NCI-H1092 (cell line): ENCODE measurements around the gene PALLD.

Experiments
- DNase-seq: peaks from one replicate; lab custom pipeline; 2025; lab: John Stamatoyannopoulos, UW

PALLD gene

DNA sequence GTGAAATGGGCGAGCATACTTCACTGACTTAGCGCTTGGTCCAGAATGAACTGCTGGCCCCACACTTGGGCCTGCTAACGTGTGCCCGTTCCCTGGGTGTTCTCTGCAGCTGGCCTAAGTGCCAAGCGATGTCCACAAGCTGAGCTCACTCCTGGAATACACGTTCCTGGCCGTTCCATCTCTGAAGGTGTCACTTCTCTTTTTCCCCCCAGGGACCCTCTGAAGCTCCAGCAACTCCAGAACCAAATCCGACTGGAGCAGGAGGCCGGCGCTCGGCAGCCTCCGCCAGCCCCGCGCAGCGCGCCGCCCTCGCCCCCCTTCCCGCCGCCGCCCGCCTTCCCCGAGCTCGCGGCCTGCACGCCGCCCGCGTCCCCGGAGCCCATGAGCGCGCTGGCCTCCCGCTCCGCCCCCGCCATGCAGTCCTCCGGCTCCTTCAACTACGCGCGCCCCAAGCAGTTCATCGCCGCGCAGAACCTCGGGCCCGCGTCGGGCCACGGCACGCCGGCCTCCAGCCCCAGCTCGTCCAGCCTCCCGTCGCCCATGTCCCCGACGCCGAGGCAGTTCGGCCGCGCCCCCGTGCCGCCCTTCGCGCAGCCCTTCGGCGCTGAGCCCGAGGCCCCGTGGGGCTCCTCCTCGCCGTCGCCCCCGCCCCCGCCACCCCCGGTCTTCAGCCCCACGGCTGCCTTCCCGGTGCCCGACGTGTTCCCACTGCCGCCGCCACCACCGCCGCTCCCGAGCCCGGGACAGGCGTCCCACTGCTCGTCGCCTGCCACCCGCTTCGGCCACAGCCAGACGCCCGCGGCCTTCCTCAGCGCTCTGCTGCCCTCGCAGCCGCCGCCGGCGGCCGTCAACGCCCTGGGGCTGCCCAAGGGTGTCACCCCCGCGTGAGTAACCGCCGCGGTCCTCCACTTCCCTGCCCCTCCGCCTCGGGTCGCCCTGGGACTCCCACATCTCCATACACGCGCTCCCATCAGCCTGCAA is 380.9 kb downstream of the PALLD start:
- peak; percentile 45 for DNase-seq

- no peak for DNase-seq
Measured at GRCh38 chr4:168878623-168879022, 381.8 kb downstream of the PALLD start.

GRCh38 chr4:168879188-168879587 is 382.3 kb downstream of the PALLD start:
- DNase-seq: no peak

DNA sequence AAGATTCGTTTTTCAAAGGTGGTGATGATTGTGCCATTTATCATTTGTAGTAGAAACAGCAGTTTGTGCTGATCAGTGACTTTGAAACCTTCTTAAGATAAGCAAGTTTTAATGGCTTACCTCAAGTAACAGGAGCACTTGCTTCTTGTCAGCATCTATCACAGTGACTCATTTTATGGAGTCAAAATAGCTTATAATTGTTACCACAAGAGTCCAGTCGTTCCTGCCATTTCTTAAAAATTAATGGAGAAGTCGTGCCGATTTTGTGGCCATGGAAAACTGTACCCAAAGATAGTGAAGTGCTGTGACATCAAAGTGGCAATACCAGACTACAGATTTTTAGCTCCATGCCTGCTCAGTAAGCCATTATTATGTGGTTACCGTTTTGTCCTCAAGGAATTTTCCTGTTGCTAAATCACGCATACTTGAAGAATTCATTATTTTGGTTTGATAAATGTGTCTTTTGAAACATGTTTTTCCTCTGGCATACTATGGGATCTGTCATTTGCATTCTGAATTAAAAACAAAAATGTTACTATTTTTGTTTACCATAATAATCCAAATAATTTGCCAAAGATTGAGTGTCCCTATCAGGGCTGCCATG is 383.3 kb downstream of the PALLD start:
- no peak for DNase-seq

- DNase-seq: no peak
Measured at GRCh38 chr4:168880811-168881595, 384.2 kb downstream of the PALLD start.

DNA sequence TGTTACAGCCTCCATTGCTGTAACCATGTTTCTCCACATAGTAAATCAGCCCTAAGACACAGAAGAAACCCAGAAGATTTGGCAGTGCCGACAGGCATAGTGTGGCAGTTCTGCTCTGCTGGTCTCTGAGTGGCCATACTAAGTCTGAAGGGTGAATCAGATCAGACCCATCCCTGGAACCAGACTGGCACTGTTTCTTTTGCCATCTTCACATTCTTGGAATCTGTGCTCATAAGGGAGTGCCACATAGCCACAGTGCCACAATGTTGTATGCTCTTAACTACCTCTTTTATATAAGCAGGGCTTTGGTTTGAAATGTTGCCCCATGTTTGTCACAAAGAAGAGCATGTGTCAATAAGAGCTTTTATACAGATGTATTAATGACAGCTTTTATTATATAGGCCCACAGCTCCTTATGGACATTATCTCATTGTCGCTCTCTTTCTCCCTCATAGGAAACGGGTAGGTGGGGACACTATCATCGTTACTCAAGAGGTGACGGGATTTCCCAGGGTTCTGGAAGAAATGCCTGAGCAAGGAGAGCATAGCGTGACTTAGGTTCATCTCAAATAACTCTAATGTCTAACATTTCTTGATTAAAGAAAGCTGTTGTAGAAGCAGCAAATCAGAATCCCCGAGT is 385.0 kb downstream of the PALLD start:
- no peak for DNase-seq

GRCh38 chr4:168882650-168883233 is 385.9 kb downstream of the PALLD start:
- DNase-seq: no peak

DNA sequence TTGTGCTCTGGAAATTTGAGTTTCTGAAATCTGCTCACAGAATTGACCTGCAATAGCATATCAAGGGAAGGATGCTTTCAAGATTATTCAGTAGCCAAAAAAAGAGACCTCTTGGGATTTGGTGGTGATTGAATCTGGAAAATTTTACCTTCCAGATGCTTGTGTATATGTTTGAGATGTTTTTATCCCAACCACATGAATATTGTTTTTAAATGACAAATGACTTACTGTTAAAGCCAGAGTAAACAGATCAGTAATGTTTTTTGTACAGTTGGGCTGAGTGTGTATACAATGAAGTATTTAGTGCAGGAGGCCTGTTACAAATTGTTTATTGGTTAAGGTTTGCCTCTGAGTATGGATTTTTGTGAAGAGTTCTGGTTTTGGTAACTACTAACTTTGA is 386.7 kb downstream of the PALLD start:
- no peak for DNase-seq

DNA sequence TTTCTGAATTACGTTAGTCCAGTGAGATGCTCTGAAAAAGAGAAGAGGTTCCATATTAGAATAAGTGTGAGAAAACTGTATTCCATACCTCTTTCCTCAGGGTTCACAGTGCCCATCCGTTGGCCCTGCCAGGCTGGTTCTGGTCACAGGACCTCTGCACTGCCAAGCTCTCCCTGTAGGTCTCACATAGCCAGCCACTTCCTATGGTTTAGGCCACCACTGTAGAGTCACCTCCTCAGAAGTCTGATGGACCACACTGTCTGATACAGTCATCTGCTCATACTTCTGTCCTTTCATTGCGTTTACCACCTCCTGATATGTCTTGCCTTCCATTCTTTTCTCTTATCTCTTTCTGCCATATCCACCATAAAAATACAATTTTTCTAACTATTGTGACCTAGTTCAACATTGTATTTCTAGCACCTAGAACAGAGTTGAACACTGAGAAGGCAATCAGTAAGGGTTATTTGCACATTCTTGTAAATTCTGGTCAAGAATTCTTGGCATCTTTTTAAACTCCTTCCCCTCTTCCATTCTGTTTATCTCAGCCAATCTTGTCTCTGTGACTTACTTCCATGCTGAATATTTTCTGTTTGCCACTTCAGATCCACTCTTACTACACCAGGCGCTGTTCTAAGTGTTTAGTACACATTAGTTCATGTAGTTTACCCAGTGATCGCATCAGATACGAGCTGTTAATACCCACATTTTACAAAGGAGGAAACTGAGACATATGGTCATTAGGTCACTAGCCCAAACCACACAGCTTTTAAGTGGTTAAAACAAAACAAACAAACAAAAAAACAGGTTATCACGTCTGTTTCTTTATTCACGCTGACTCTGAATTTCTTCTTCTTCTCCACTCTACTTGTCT is 387.6 kb downstream of the PALLD start:
- DNase-seq: no peak

DNA sequence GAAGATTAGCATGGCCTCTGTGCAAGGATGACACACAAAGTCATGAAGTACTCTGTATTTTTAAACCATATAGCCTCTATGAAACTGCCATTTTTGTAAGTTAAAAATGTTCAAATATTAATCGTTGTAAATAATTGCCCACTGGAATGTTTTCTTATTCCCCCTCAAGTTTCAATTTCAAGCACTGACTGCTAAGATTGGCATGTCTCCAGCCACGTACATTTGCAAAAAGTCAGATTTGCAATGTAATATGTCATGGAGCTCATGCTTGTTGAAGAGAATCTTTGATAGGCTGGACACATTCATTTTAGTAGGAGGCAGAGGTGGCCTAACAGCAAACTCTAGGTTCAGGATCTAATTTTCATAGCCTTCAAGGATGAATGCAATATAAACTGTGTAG is 388.5 kb downstream of the PALLD start:
- DNase-seq: no peak

GRCh38 chr4:168886351-168886750 is 389.5 kb downstream of the PALLD start:
- DNase-seq: no peak

DNA sequence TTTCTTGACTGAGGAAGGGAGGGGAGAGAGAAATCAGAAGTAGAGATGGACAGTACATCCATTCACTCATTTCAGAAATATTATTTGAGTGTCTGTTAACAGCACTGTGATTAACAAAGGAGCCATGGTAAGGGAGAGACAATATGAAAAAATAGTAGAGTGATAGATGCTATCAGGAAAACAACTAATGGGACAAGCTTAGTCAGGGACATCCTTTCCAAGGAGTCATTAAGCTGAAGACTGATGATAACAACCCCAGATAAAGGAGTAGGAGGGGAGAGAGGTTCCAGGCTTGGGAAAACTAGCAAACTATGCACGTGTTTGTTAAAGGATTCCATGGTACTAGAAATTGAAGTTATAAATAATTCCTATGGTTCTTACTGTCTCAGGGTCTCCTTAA is 391.0 kb downstream of the PALLD start:
- DNase-seq: no peak

DNA sequence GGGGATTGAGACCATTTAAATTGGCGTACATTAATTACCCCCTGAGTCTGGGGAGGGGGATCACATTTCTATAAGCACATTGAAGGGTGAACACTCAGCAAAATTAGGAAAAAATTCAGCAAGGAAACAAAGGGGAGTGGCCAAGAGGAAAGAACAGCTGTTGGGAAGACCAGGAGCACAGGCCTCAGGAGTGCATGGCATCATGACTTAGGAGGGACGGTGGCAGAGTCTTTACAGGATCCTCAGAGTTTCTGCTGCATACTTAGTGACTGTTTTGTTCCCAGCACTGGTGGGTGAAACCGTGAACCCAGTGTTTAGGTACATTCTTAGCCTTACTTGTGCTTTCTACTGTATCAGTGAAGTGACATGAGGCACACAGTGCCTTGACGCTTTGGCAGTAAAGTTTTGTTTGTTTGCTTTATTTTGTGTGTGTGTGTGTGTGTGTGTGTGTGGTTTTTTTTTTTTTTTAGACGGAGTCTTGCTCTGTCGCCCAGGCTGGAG is 391.9 kb downstream of the PALLD start:
- DNase-seq: no peak

DNA sequence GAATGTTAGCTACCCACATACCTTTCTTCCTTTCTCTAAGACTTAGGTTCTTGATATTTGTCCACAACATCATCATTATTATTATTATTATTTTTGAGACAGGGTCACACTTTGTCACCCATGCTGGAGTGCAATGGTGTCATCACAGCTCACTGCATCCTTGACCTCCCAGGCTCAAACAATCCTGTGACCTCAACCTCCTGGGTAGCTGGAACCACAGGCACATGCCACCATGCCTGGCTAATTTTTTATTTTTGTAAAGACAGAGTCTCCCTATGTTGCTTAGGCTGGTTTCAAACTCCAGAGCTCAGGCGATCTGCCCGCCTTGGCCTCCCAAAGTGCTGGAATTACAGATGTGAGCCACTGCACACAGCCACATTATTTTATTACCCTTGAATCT is 394.2 kb downstream of the PALLD start:
- no peak for DNase-seq

- no peak for DNase-seq
Measured at GRCh38 chr4:168891688-168892087, 394.8 kb downstream of the PALLD start.

GRCh38 chr4:168892475-168892874 is 395.6 kb downstream of the PALLD start:
- no peak for DNase-seq

DNA sequence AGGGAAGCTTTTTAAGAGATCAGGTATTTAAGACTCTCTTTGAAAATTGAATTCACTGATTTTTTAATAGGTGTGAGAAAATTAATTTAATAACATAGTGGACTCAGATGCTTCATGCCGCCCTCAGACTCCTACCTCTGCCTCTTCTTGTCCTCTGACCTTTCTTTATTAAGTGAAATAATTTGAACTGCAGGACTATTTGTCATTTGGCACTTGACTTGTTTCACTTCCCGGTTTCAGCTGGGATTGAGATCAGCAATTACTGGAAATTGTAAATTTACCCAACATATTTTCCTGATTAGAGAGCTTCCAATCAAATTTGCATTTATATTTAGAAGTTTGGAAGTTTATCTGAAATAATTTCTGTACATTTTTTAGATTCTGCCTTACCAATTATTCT is 396.4 kb downstream of the PALLD start:
- DNase-seq: no peak

GRCh38 chr4:168893807-168894206 is 397.0 kb downstream of the PALLD start:
- no peak for DNase-seq

- no peak for DNase-seq
Measured at GRCh38 chr4:168900080-168900479, 403.2 kb downstream of the PALLD start.

- DNase-seq: no peak
Measured at GRCh38 chr4:168907119-168907698, 410.4 kb downstream of the PALLD start.
